Measurements from ENCODE around the gene STXBP5. TPM values are rescaled to one million over a fixed set of nuclear protein-coding genes. Genes with fewer than 3 reads are reported as not detected.

The STXBP5 gene
- total RNA-seq, 3 donors from 2014 or later (not counting 1 experiment from before 2014, with no cell fraction given), result 22.9 to 43.9 (median 35.9) TPM

DNA sequence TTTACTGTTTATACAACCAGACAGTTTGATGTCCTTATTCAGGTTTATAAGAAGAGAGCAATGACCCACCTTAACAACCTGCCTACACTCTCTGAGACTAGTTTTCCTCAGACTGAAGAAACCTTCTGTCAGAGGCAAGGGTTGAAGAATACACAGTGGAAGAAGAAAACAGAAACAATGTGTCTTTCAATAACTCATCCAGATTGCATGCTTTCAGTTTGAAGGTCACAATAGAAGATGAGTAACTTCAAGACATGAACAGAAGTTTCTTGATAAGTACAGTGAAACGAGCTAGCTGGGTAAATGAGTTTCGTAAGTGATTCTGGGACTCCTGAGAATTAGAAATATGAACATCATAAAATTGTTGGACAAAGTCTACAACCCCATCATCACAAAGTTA lies 141.7 kb downstream of the STXBP5 start:
- ATAC-seq (no peak), DNase-seq (no peak)
- Mint-ChIP-seq H3K36me3 (peaks cover 16% of the 10 kb centered on the region), H3K27me3 (ENCODE audit: low read depth in 2 of 2) (no peaks in the 10 kb centered on the region), H3K4me3 (no peak overlapping the region), H3K4me1 (peaks cover 5 to 7% of the 10 kb centered on the region in 2 donors), H3K27ac (no peak overlapping the region), H3K9me3 (no peaks in the 10 kb centered on the region)
- Histone ChIP-seq H3K9me3 (ENCODE audit: control insufficient read depth, insufficient read depth, low read length) (no peaks in the 10 kb centered on the region), H3K27me3 (ENCODE audit: control insufficient read depth, insufficient read depth, low read length) (no peaks in the 10 kb centered on the region), H3K27ac (ENCODE audit: low read length) (no peak overlapping the region), H3K4me3 (ENCODE audit: low read length) (no peak overlapping the region), H3K4me1 (ENCODE audit: control insufficient read depth, insufficient read depth, low read length) (no peaks in the 10 kb centered on the region), H3K36me3 (ENCODE audit: control insufficient read depth, insufficient read depth, low read length) (peaks cover 8% of the 10 kb centered on the region)
- WGBS (ENCODE audit: insufficient coverage), result 100% methylated on average over 2 of the region's 2 CpGs
- intact Hi-C loops (cut with micrococcal nuclease), result no loop called here
- TF ChIP-seq, protein P1, sequence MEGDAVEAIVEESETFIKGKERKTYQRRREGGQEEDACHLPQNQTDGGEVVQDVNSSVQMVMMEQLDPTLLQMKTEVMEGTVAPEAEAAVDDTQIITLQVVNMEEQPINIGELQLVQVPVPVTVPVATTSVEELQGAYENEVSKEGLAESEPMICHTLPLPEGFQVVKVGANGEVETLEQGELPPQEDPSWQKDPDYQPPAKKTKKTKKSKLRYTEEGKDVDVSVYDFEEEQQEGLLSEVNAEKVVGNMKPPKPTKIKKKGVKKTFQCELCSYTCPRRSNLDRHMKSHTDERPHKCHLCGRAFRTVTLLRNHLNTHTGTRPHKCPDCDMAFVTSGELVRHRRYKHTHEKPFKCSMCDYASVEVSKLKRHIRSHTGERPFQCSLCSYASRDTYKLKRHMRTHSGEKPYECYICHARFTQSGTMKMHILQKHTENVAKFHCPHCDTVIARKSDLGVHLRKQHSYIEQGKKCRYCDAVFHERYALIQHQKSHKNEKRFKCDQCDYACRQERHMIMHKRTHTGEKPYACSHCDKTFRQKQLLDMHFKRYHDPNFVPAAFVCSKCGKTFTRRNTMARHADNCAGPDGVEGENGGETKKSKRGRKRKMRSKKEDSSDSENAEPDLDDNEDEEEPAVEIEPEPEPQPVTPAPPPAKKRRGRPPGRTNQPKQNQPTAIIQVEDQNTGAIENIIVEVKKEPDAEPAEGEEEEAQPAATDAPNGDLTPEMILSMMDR (IDR thresholded peaks at IDR 0.05), result no peak

DNA sequence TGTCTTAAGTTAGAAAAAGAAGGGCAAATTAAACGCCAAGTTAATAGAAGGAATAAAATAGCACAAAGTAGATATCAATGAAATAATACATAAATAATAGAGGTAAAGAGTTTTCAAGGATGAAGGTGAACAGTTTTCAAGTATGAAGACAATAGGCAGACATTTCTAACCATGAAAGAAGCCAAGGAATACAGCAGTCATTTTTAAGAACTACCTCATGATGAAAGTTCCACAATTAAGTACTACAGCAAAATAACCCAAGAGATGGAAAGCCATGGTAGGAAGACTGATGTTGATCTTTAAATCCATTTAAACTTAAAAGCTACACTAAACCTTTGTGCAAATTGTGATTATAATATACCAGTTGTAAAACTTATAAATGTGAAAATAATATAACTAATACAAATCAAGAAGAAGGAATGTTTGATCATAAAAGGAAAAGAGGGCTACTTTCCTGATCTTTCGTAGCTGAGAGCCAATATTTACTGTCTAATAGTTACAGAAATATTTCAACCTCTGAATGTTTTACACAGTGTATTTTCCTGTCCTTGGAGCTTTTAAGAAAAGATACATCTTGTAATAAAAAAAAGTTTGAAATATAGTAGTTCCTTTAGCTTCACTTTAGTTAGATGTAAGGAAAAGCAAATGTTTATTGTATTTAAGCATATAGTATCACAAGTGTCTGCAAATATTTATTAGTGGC lies 143.1 kb downstream of the STXBP5 start:
- H3K27ac Mint-ChIP-seq, result no peak overlapping the region
- intact Hi-C loops (cut with micrococcal nuclease), result no loop called here
- DNase-seq, result no peak
- TF ChIP-seq, protein P1 (IDR thresholded peaks at IDR 0.05), result no peak
- Histone ChIP-seq H3K4me1 (ENCODE audit: control insufficient read depth, insufficient read depth, low read length) (no peaks in the 10 kb centered on the region), H3K4me3 (ENCODE audit: low read length) (no peak overlapping the region), H3K36me3 (ENCODE audit: control insufficient read depth, insufficient read depth, low read length) (peaks cover 6% of the 10 kb centered on the region), H3K9me3 (ENCODE audit: control insufficient read depth, insufficient read depth, low read length) (no peaks in the 10 kb centered on the region), H3K27me3 (ENCODE audit: control insufficient read depth, insufficient read depth, low read length) (no peaks in the 10 kb centered on the region), H3K27ac (ENCODE audit: low read length) (no peak overlapping the region)
- H3K4me1 Mint-ChIP-seq, result no peaks in the 10 kb centered on the region
- WGBS (ENCODE audit: insufficient coverage), result no CpG with 5 or more reads among the region's 2 CpGs
- no peaks in the 10 kb centered on the region for H3K9me3 Mint-ChIP-seq
- no peak overlapping the region for H3K4me3 Mint-ChIP-seq
- no peaks in the 10 kb centered on the region for H3K27me3 Mint-ChIP-seq (ENCODE audit: low read depth in 2 of 2)
- no peak for ATAC-seq
- H3K36me3 Mint-ChIP-seq, result peaks cover 8% of the 10 kb centered on the region

- no peaks in the 10 kb centered on the region for H3K27me3 Mint-ChIP-seq (ENCODE audit: low read depth in 2 of 2)
- no peak overlapping the region for H3K27ac Mint-ChIP-seq
- no peaks in the 10 kb centered on the region for H3K4me1 ChIP-seq (ENCODE audit: control insufficient read depth, insufficient read depth, low read length)
- no peaks in the 10 kb centered on the region for H3K4me1 Mint-ChIP-seq
- no CpG with 5 or more reads among the region's 1 CpG for WGBS (ENCODE audit: insufficient coverage)
- H3K9me3 ChIP-seq (ENCODE audit: control insufficient read depth, insufficient read depth, low read length), result no peaks in the 10 kb centered on the region
- H3K27ac ChIP-seq (ENCODE audit: low read length), result no peak overlapping the region
- no peaks in the 10 kb centered on the region for H3K9me3 Mint-ChIP-seq
- peaks cover 6% of the 10 kb centered on the region for H3K36me3 ChIP-seq (ENCODE audit: control insufficient read depth, insufficient read depth, low read length)
- no peak overlapping the region for H3K4me3 Mint-ChIP-seq
- no peak for ATAC-seq
- peaks cover 8% of the 10 kb centered on the region for H3K36me3 Mint-ChIP-seq
- no peak overlapping the region for H3K4me3 ChIP-seq (ENCODE audit: low read length)
- no peaks in the 10 kb centered on the region for H3K27me3 ChIP-seq (ENCODE audit: control insufficient read depth, insufficient read depth, low read length)
- TF ChIP-seq, protein P1 (IDR thresholded peaks at IDR 0.05), result no peak
- intact Hi-C loops (cut with micrococcal nuclease), result no loop called here
- DNase-seq, result no peak
Observed at GRCh38 chr6:147347882-147348575, 143.8 kb downstream of the STXBP5 start.
